Caco-2 (cell line): ENCODE measurements around the gene CLIC4. TPM values are rescaled to one million over a fixed set of nuclear protein-coding genes. Genes with fewer than 3 reads are reported as not detected.

ENCODE experiments used
- BruUV-seq: library from RNA; stranded (reverse); fragments of 400-500 nt; replicated peaks from 2 replicates; lab custom pipeline; 2021; lab: Mats Ljungman, UMichigan
- CTCF ChIA-PET: fragments of 300-600 bp; sonication (Branson Sonifier 250); formaldehyde crosslinking; loops from one replicate; lab custom pipeline; 2022; ENCODE audit warnings: antibody characterized with exemption; lab: Charles Lee
- POLR2A ChIA-PET: fragments of 300-600 bp; sonication (Branson Sonifier 250); formaldehyde crosslinking; loops from one replicate; lab custom pipeline; 2022; ENCODE audit warnings: antibody characterized with exemption; lab: Charles Lee
- DNase-seq, 2 experiments: peaks; one replicate each; pipeline versions ENCODE4 v3.0.0 to v3.0.0-alpha.2; 2020 to 2022
- H3K27me3 ChIP-seq: replicated peaks from 2 replicates; pipeline ENCODE4 v1.6.0; 2011; ENCODE audit warnings: low read length; ENCODE audit not compliant: control insufficient read depth, insufficient read depth
- H3K36me3 ChIP-seq: 2 replicates; pipeline ENCODE4 v1.5.1; 2011; ENCODE audit warnings: low read length; ENCODE audit not compliant: control insufficient read depth, insufficient read depth
- H3K4me1 ChIP-seq: fragments of 250-450 bp; sonication (Bioruptor Pico); 2 replicates; pipeline ENCODE4 v1.5.1; 2020; ENCODE audit warnings: mild to moderate bottlenecking
- H3K4me3 ChIP-seq: 2 replicates; pipeline ENCODE4 v1.5.1; 2011; ENCODE audit warnings: low read depth, mild to moderate bottlenecking, control low read depth, low read length
- H3K9me3 ChIP-seq: fragments of 250-450 bp; sonication (Bioruptor Pico); 2 replicates; pipeline ENCODE4 v1.5.1; 2020; ENCODE audit warnings: mild to moderate bottlenecking, moderate library complexity
- H3K27ac Mint-ChIP-seq: one replicate; pipeline ENCODE4 v1.8.0; 2022; ENCODE audit warnings: mixed read lengths; ENCODE audit not compliant: unreplicated experiment
- H3K27me3 Mint-ChIP-seq: one replicate; pipeline ENCODE4 v1.8.0; 2022; ENCODE audit warnings: mixed read lengths; ENCODE audit not compliant: insufficient read depth, unreplicated experiment
- H3K36me3 Mint-ChIP-seq: one replicate; pipeline ENCODE4 v1.8.0; 2022; ENCODE audit warnings: mild to moderate bottlenecking, mixed read lengths; ENCODE audit not compliant: insufficient read depth, unreplicated experiment
- H3K4me1 Mint-ChIP-seq: one replicate; pipeline ENCODE4 v1.8.0; 2022; ENCODE audit warnings: low read depth, mixed read lengths; ENCODE audit not compliant: unreplicated experiment
- H3K4me3 Mint-ChIP-seq: one replicate; pipeline ENCODE4 v1.8.0; 2022; ENCODE audit warnings: mild to moderate bottlenecking, moderate library complexity, mixed read lengths; ENCODE audit not compliant: unreplicated experiment
- H3K9me3 Mint-ChIP-seq: one replicate; pipeline ENCODE4 v1.8.0; 2022; ENCODE audit warnings: mixed read lengths; ENCODE audit not compliant: unreplicated experiment
- intact Hi-C: fragments of 100-400 bp; cut with micrococcal nuclease; formaldehyde crosslinking; loops from one replicate; pipeline ENCODE4 v1.10.0; 2022; ENCODE audit not compliant: unreplicated experiment
- total RNA-seq: library from RNA; stranded (reverse); gene quantifications from 2 replicates; pipeline ENCODE4 v1.2.3, GENCODE V29; 2022
- TF ChIP-seq, protein P1 (sequence below), 2 experiments: fragments of 200-600 bp in 1 of 2; IDR thresholded peaks; 1 replicate in 1 of 2; 2 replicates in 1 of 2; pipeline versions ENCODE4 v1.5.1 to v1.8.0; 2011 to 2022; ENCODE audit warnings: antibody characterized with exemption in 1 of 2, control low read depth in 1 of 2, inconsistent platforms in 1 of 2, low read depth in 1 of 2, low read length in 1 of 2, mild to moderate bottlenecking in 1 of 2, moderate library complexity in 1 of 2; ENCODE audit not compliant: insufficient read depth in 1 of 2, severe bottlenecking in 1 of 2, unreplicated experiment in 1 of 2

The CLIC4 gene
- total RNA-seq, 1 experiment from 2014 or later, result 140 TPM

DNA sequence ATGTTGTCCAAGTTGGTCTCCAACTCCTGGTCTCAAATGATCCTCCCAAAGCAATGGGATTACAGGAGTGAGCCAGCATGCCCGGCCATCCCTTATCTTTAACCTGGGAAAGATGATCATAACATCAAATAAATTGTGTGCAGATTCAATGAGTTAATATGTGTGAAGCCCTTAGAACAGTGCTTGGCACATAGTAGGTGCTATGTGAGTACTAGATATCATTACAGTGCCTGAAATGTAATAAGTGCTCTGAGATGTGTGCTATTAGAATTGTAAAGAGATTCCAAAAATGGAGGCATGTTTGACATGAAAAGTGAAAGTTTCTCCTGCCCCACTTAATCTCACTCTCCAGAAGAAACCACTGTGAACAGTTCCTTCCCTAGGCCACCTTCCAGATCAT is 113.0 kb downstream of the CLIC4 start:
- BruUV-seq, result no TSS peak
- intact Hi-C loops, result no loop called here
- no peaks in the 10 kb centered on the region for H3K9me3 ChIP-seq
- CTCF ChIA-PET, result no interaction called here
- no peaks in the 10 kb centered on the region for H3K27me3 Mint-ChIP-seq
- TF ChIP-seq, protein P1, sequence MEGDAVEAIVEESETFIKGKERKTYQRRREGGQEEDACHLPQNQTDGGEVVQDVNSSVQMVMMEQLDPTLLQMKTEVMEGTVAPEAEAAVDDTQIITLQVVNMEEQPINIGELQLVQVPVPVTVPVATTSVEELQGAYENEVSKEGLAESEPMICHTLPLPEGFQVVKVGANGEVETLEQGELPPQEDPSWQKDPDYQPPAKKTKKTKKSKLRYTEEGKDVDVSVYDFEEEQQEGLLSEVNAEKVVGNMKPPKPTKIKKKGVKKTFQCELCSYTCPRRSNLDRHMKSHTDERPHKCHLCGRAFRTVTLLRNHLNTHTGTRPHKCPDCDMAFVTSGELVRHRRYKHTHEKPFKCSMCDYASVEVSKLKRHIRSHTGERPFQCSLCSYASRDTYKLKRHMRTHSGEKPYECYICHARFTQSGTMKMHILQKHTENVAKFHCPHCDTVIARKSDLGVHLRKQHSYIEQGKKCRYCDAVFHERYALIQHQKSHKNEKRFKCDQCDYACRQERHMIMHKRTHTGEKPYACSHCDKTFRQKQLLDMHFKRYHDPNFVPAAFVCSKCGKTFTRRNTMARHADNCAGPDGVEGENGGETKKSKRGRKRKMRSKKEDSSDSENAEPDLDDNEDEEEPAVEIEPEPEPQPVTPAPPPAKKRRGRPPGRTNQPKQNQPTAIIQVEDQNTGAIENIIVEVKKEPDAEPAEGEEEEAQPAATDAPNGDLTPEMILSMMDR (IDR thresholded peaks at IDR 0.05; ENCODE audit: insufficient read depth in 1 of 2, low read depth in 1 of 2, low read length in 1 of 2, severe bottlenecking in 1 of 2, unreplicated experiment in 1 of 2), result no peak
- peaks cover 21% of the 10 kb centered on the region; the same call in 1 of the 2 replicates for H3K4me1 ChIP-seq
- no peak overlapping the region for H3K4me3 ChIP-seq
- H3K36me3 Mint-ChIP-seq, result peaks cover 10% of the 10 kb centered on the region
- peaks cover 3% of the 10 kb centered on the region for H3K4me1 Mint-ChIP-seq
- no peaks in the 10 kb centered on the region for H3K27me3 ChIP-seq
- POLR2A ChIA-PET, result interaction anchor here (0.6 kb wide), 1 partner anchor 375 kb away, joined by 3 read pairs; no protein-coding TSS in a partner anchor
- no peak for DNase-seq
- no peaks in the 10 kb centered on the region for H3K36me3 ChIP-seq
- no peak overlapping the region for H3K27ac Mint-ChIP-seq
- H3K4me3 Mint-ChIP-seq, result no peak overlapping the region
- H3K9me3 Mint-ChIP-seq, result no peaks in the 10 kb centered on the region

DNA sequence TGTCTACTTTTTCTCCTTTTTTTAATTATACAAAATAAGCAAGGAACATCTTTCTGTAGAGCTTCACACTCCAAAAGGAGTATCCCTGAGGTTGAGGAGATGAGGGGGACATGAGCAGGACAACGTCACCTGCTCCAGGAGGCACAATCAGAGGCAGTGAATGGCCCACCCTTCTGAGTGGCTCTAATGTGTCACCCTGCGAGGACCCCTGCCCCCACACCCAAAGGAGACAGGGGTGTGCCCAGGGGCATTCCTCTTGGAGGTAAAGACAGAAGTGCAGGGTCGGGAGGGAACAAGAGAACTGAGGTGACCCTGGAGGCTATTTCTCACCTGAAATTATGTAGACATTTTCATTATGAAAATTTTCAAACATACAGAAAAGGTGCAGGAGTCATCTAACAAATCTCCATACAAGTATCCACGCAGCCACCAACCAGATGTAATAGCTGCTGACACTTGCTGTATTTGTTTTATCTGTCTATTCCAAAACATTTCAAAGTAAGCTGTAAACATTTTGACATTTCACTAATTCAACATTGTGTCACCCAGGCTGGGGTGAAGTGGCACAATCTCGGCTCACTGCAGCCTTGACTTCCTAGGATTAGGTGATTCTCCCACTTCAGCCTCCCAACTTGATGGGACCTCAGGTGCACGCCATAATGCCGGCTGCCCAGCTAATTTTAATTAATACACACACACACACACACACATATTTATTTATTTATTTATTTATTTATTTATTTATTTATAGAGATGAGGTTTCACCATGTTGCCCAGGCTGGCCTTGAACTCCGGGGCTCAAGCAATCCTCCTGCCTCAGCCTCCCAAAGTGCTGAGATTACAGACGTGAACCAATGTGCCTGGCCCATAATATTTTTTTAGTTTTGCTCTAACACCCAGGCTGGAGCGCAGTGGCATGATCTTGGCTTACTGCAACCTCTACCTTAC is 114.1 kb downstream of the CLIC4 start:
- H3K9me3 ChIP-seq, result no peaks in the 10 kb centered on the region
- Mint-ChIP-seq H3K9me3 (no peaks in the 10 kb centered on the region), H3K27me3 (no peaks in the 10 kb centered on the region), H3K27ac (no peak overlapping the region), H3K4me1 (peaks cover 11% of the 10 kb centered on the region), H3K4me3 (no peak overlapping the region), H3K36me3 (peaks cover 6% of the 10 kb centered on the region)
- no peak overlapping the region for H3K4me3 ChIP-seq
- TF ChIP-seq, protein P1 (IDR thresholded peaks at IDR 0.05; ENCODE audit: insufficient read depth in 1 of 2, low read depth in 1 of 2, low read length in 1 of 2, severe bottlenecking in 1 of 2, unreplicated experiment in 1 of 2), result no peak
- ChIA-PET CTCF (interaction anchor here (1.6 kb wide), 1 partner anchor 12 kb away, joined by 5 read pairs; no protein-coding TSS in a partner anchor), POLR2A (no interaction called here)
- BruUV-seq, result no TSS peak
- peaks cover 30% of the 10 kb centered on the region; the same call in 1 of the 2 replicates for H3K4me1 ChIP-seq
- H3K36me3 ChIP-seq, result no peaks in the 10 kb centered on the region
- H3K27me3 ChIP-seq, result no peaks in the 10 kb centered on the region
- DNase-seq, result no peak
- intact Hi-C loops, result loop anchor here (5.0 kb wide), 1 partner anchor 38 kb away; no protein-coding TSS in a partner anchor

DNA sequence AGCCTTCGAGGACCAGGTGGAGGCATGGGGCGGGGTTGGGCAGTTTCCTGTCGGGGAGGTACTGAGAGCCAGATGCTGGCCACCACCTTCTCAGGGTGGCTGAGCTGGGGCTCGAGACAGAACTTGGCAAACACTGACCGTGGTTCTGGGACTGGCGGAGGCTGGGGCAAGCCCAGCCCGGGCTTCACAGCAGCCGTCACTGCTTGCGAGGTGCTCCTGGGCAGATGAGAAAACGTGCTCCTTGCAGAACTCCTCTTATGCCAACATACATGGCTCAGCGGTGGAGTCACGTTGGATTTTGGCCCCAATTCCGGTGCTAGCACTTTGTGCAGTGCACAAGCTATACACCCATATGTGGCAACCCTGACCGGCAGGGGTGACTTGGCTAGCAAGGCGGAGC is 115.6 kb downstream of the CLIC4 start:
- Histone ChIP-seq H3K4me3 (no peak overlapping the region), H3K36me3 (no peaks in the 10 kb centered on the region), H3K4me1 (peaks cover 31% of the 10 kb centered on the region; the same call in 1 of the 2 replicates), H3K27me3 (no peaks in the 10 kb centered on the region), H3K9me3 (no peaks in the 10 kb centered on the region)
- peaks cover 15% of the 10 kb centered on the region for H3K4me1 Mint-ChIP-seq
- TF ChIP-seq, protein P1 (IDR thresholded peaks at IDR 0.05; ENCODE audit: insufficient read depth in 1 of 2, low read depth in 1 of 2, low read length in 1 of 2, severe bottlenecking in 1 of 2, unreplicated experiment in 1 of 2), result no peak
- no peak overlapping the region for H3K27ac Mint-ChIP-seq
- no peaks in the 10 kb centered on the region for H3K9me3 Mint-ChIP-seq
- BruUV-seq, result no TSS peak
- POLR2A ChIA-PET, result no interaction called here
- H3K36me3 Mint-ChIP-seq, result no peaks in the 10 kb centered on the region
- no peak for DNase-seq
- H3K27me3 Mint-ChIP-seq, result no peaks in the 10 kb centered on the region
- CTCF ChIA-PET, result interaction anchor here (1.6 kb wide), 1 partner anchor 13 kb away, joined by 5 read pairs; no protein-coding TSS in a partner anchor
- intact Hi-C loops, result loop anchor here (5.0 kb wide), 1 partner anchor 36 kb away; no protein-coding TSS in a partner anchor
- no peak overlapping the region for H3K4me3 Mint-ChIP-seq
